ENCODE measurements around the gene NHS. TPM values are rescaled to one million over a fixed set of nuclear protein-coding genes. Genes with fewer than 3 reads are reported as not detected.
"Not testable (repeated sequence)": the region's sequence is repeated elsewhere in the genome, so short reads cannot be mapped to it uniquely, and the experiment has no call there.

The NHS gene
- total and polyA plus RNA-seq, 4 donors = 4.3 to 28.2 (median 13.3) TPM

DNA sequence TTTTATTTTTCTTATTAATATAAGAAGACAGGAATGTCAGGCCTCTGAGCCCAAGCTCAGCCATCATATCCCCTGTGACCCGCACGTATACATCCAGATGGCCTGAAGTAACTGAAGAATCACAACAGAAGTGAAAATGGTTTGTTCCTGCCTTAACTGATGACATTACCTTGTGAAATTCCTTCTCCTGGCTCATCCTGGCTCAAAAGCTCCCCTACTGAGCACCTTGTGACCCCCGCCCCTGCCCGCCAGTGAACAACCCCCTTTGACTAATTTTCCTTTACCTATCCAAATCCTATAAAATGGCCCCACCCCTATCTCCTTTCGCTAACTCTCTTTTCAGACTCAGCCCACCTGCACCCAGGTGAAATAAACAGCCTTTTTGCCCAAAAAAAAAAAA, 71.3 kb downstream of the NHS start:
- H3K4me1 ChIP-seq (ENCODE audit: control insufficient read depth in 1 of 2, insufficient read depth in 2 of 2, low read length in 2 of 2); H3K36me3 ChIP-seq (ENCODE audit: control insufficient read depth in 1 of 2, insufficient read depth in 2 of 2, low read length in 1 of 2); H3K4me3 ChIP-seq (ENCODE audit: low read length in 2 of 2); ATAC-seq (ENCODE audit: low FRiP score); H3K27me3 ChIP-seq (ENCODE audit: control insufficient read depth in 1 of 2, insufficient read depth in 2 of 2, low read length in 1 of 2); H3K27ac ChIP-seq (ENCODE audit: low read depth in 1 of 2, low read length in 2 of 2); intact Hi-C loops (cut with DNase I); H3K9me3 ChIP-seq (ENCODE audit: control insufficient read depth, low read length); DNase-seq: not testable (repeated sequence)
- WGBS, 2 donors = 76 to 98% methylated on average over 5 of the region's 5 CpGs

DNA sequence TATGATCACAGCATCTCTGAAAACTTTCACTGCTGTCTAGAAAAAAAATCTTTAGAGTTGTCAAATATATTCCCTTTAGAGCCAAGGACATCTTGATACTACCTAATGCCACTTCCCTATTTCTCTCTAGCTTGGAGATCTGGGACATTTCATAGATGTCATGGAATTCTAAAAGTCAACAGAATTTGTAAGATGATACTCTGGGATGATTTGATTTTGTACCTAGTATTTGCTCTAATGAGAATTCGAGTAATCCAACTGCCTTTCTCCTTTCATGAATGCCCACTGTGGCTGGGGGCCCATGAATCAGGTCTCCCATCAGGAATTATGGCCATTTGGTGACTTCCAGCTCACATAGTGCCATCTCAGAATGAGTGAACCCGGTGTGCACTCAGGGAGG, 73.2 kb downstream of the NHS start:
- ATAC-seq (ENCODE audit: low FRiP score) = no peak
- Histone ChIP-seq H3K27ac (ENCODE audit: low read depth in 1 of 2, low read length in 2 of 2) (no peak overlapping the region), H3K4me1 (ENCODE audit: control insufficient read depth in 1 of 2, insufficient read depth in 2 of 2, low read length in 2 of 2) (no peaks in the 10 kb centered on the region), H3K4me3 (ENCODE audit: low read length in 2 of 2) (no peak overlapping the region), H3K27me3 (ENCODE audit: control insufficient read depth in 1 of 2, insufficient read depth in 2 of 2, low read length in 1 of 2) (no peaks in the 10 kb centered on the region), H3K36me3 (ENCODE audit: control insufficient read depth in 1 of 2, insufficient read depth in 2 of 2, low read length in 1 of 2) (no peaks in the 10 kb centered on the region), H3K9me3 (ENCODE audit: control insufficient read depth, low read length) (no peaks in the 10 kb centered on the region)
- DNase-seq = no peak
- intact Hi-C loops (cut with DNase I) = no loop called here
- WGBS, 2 donors = 45 to 87% methylated on average over 2 of the region's 2 CpGs

DNA sequence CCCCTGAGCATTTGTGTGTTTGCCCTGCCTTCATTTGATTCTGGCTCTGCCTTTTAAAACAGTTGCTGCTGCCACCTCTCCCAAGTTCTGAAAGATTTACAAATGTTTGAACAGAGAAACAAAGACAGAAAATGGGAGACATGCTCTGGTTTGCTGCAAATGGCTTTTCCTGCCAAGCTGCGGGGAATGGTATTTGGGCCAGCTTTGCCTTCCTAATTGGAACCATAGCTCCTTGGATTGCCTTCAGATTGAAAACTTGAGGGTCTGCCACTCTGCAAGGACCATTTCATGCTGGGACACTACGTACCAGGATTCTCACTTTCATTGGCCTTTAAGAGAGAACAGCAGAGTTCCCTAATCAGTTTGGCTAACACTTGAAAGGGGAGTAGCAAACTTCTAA, 74.9 kb downstream of the NHS start:
- Histone ChIP-seq H3K36me3 (ENCODE audit: control insufficient read depth in 1 of 2, insufficient read depth in 2 of 2, low read length in 1 of 2) (no peaks in the 10 kb centered on the region), H3K4me1 (ENCODE audit: control insufficient read depth in 1 of 2, insufficient read depth in 2 of 2, low read length in 2 of 2) (no peaks in the 10 kb centered on the region), H3K27me3 (ENCODE audit: control insufficient read depth in 1 of 2, insufficient read depth in 2 of 2, low read length in 1 of 2) (no peaks in the 10 kb centered on the region), H3K4me3 (ENCODE audit: low read length in 2 of 2) (no peak overlapping the region), H3K27ac (ENCODE audit: low read depth in 1 of 2, low read length in 2 of 2) (no peak overlapping the region), H3K9me3 (ENCODE audit: control insufficient read depth, low read length) (no peaks in the 10 kb centered on the region)
- intact Hi-C loops (cut with DNase I) = no loop called here
- ATAC-seq (ENCODE audit: low FRiP score) (no peak), DNase-seq (no peak)
- 51 to 62% methylated on average over 2 of the region's 2 CpGs for WGBS, 2 donors

DNA sequence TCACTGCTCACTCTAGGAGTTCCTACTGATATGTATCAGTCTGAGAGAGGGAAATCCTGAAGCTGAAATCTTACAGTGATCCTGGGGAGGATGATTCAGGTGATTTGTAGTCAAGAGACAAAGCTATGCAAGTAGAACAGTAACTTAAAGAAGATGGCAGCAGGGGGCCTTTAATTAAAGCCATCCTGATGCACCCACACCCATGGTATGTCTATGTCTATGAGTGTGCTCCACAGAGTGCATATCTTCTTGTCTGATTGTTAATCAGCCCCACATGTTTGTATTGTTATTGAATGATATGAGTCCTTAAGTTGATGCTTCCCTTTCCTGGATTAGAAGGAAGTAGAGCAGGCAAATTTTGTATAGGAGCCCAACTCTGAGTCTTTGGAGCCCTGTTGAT, 78.8 kb downstream of the NHS start:
- no peaks in the 10 kb centered on the region for H3K27me3 ChIP-seq (ENCODE audit: control insufficient read depth in 1 of 2, insufficient read depth in 2 of 2, low read length in 1 of 2)
- no peak overlapping the region for H3K27ac ChIP-seq (ENCODE audit: low read depth in 1 of 2, low read length in 2 of 2)
- no peak overlapping the region for H3K4me3 ChIP-seq (ENCODE audit: low read length in 2 of 2)
- no peaks in the 10 kb centered on the region for H3K9me3 ChIP-seq (ENCODE audit: control insufficient read depth, low read length)
- no peaks in the 10 kb centered on the region for H3K36me3 ChIP-seq (ENCODE audit: control insufficient read depth in 1 of 2, insufficient read depth in 2 of 2, low read length in 1 of 2)
- ATAC-seq (ENCODE audit: low FRiP score) (no peak), DNase-seq (no peak)
- no peaks in the 10 kb centered on the region for H3K4me1 ChIP-seq (ENCODE audit: control insufficient read depth in 1 of 2, insufficient read depth in 2 of 2, low read length in 2 of 2)
- intact Hi-C loops (cut with DNase I) = no loop called here

DNA sequence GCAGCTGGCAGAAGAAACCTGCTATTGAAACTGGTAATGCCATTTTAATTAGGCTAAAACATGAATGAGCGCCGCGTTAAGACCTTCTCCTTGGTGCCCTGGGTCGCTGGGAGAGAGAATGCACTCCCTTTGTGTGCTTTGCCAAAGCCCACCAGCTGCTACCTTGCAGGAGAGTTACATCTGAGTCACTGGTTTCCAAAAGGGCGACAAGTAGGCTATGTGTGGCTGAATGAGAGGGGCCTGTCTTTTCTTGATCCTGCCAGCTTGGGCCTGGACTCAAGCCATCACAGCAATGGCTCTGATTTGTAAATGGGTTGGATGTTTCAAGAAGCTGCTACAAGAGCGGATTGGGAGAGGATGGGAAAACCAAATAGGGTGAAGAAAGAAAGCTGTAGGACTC, 81.5 kb downstream of the NHS start:
- intact Hi-C loops (cut with DNase I) = no loop called here
- no peaks in the 10 kb centered on the region for H3K27me3 ChIP-seq (ENCODE audit: control insufficient read depth in 1 of 2, insufficient read depth in 2 of 2, low read length in 1 of 2)
- no peak for DNase-seq
- peaks cover 0 to 4% of the 10 kb centered on the region in 2 donors for H3K4me1 ChIP-seq (ENCODE audit: control insufficient read depth in 1 of 2, insufficient read depth in 2 of 2, low read length in 2 of 2)
- no peaks in the 10 kb centered on the region for H3K9me3 ChIP-seq (ENCODE audit: control insufficient read depth, low read length)
- no peak for ATAC-seq (ENCODE audit: low FRiP score)
- H3K36me3 ChIP-seq (ENCODE audit: control insufficient read depth in 1 of 2, insufficient read depth in 2 of 2, low read length in 1 of 2) = no peaks in the 10 kb centered on the region
- no peak overlapping the region for H3K27ac ChIP-seq (ENCODE audit: low read depth in 1 of 2, low read length in 2 of 2)
- H3K4me3 ChIP-seq (ENCODE audit: low read length in 2 of 2) = no peak overlapping the region
- WGBS, 2 donors = 66 to 92% methylated on average over 6 of the region's 6 CpGs

DNA sequence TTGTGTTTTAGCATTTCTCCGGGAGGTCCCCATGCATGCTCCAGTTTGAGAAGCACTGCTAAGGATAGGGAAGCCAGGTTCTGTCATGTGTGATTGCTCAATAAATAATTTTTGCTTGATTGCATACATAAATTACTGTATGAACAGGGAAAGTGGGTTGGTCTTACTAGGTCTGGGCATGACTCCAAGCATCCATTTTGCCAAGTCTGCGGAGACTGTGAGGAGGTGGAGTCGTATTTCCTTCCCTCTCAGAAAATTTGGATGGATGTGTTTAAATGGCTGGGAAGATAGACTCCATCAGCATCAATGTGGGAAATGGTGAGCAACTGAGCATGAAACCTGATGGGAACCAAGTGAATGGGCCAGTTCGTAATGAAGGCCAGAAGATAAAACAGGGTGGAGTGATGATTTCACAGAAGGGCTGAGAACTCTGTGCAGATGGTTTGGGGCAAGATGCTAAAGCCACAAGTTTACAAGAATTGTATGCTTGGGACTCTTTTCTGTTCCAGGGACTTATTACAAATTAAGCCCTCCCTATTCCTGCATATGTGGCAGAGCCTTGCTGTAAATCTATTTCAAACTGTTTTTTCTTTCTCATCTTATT, 84.1 kb downstream of the NHS start:
- DNase-seq (peak in 1 of 2 donors; percentile 70), ATAC-seq (ENCODE audit: low FRiP score) (peak; percentile 65)
- Histone ChIP-seq H3K9me3 (ENCODE audit: control insufficient read depth, low read length) (no peaks in the 10 kb centered on the region), H3K4me1 (ENCODE audit: control insufficient read depth in 1 of 2, insufficient read depth in 2 of 2, low read length in 2 of 2) (peaks cover 0 to 4% of the 10 kb centered on the region in 2 donors), H3K27ac (ENCODE audit: low read depth in 1 of 2, low read length in 2 of 2) (no peak overlapping the region), H3K36me3 (ENCODE audit: control insufficient read depth in 1 of 2, insufficient read depth in 2 of 2, low read length in 1 of 2) (no peaks in the 10 kb centered on the region), H3K4me3 (ENCODE audit: low read length in 2 of 2) (no peak overlapping the region), H3K27me3 (ENCODE audit: control insufficient read depth in 1 of 2, insufficient read depth in 2 of 2, low read length in 1 of 2) (no peaks in the 10 kb centered on the region)
- intact Hi-C loops (cut with DNase I) = no loop called here
- 13 to 32% methylated on average over 4 of the region's 4 CpGs for WGBS, 2 donors

DNA sequence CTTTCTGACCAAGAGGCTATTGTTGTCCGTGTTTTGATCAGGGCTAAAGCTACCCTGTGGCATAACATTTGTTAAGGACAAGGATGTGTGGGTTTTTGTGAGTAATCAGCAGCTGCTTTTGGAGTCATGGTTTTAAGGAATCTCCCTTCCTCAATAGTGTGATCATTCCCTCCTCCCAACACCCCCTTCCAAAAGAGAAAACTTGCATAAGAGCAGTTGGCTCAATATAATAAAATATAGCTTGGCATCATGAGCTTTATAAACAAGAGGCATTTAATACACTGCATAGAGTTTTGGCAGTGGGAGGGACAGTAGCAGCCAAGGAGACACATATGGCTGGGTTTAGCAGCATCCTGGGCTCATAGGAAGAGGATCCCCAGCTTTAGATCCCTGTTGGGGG, 84.7 kb downstream of the NHS start:
- no peak overlapping the region for H3K27ac ChIP-seq (ENCODE audit: low read depth in 1 of 2, low read length in 2 of 2)
- no peaks in the 10 kb centered on the region for H3K27me3 ChIP-seq (ENCODE audit: control insufficient read depth in 1 of 2, insufficient read depth in 2 of 2, low read length in 1 of 2)
- H3K4me1 ChIP-seq (ENCODE audit: control insufficient read depth in 1 of 2, insufficient read depth in 2 of 2, low read length in 2 of 2) = peaks cover 0 to 4% of the 10 kb centered on the region in 2 donors
- no peak for DNase-seq
- no peaks in the 10 kb centered on the region for H3K9me3 ChIP-seq (ENCODE audit: control insufficient read depth, low read length)
- H3K36me3 ChIP-seq (ENCODE audit: control insufficient read depth in 1 of 2, insufficient read depth in 2 of 2, low read length in 1 of 2) = no peaks in the 10 kb centered on the region
- intact Hi-C loops (cut with DNase I) = no loop called here
- WGBS, 2 donors = 55 to 68% methylated on average over 1 of the region's 1 CpG
- ATAC-seq (ENCODE audit: low FRiP score) = no peak
- H3K4me3 ChIP-seq (ENCODE audit: low read length in 2 of 2) = no peak overlapping the region

DNA sequence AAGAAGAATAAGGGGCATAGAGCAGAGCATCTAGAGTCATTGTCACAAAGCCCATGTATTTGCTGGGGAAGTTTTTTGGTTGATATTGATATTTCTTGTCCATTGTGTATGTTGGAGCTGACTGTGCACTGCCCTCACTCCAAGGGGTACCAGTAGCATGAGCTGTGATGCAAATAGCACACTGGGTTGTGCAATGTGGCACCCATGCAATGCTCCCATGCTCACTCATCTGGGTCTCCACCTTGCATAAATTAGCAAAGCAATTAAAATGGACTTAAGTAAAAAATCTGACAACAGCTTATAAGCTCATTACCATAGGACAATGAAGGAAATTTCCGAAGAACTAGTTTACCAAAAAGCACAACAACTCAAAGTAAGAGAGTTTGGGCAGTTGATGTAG, 87.9 kb downstream of the NHS start:
- intact Hi-C loops (cut with DNase I) = no loop called here
- peaks cover 0 to 4% of the 10 kb centered on the region in 2 donors for H3K4me1 ChIP-seq (ENCODE audit: control insufficient read depth in 1 of 2, insufficient read depth in 2 of 2, low read length in 2 of 2)
- H3K9me3 ChIP-seq (ENCODE audit: control insufficient read depth, low read length) = no peaks in the 10 kb centered on the region

DNA sequence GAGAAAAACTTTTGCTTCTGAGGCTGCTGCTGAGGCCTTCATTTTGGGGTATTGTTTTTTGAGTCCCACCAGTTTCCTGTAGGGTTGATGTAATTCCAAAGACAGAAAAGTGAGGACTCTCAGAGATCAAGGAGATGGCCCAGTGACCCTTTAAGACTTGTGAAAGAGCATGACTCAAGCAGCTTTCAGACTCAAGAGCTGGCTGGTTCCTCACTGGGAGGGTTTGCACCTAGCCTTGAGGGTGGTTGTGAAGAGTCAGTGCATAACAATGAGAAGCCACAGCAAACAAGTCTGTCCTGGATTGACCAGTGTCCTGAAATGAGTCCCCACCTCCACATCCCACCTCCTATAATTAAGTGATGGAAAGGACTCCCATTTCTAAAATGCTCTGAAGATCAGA, 89.2 kb downstream of the NHS start:
- H3K4me3 ChIP-seq (ENCODE audit: low read length in 2 of 2) = no peak overlapping the region
- DNase-seq = no peak
- H3K9me3 ChIP-seq (ENCODE audit: control insufficient read depth, low read length) = no peaks in the 10 kb centered on the region
- no peak overlapping the region for H3K27ac ChIP-seq (ENCODE audit: low read depth in 1 of 2, low read length in 2 of 2)
- H3K27me3 ChIP-seq (ENCODE audit: control insufficient read depth in 1 of 2, insufficient read depth in 2 of 2, low read length in 1 of 2) = no peaks in the 10 kb centered on the region
- H3K36me3 ChIP-seq (ENCODE audit: control insufficient read depth in 1 of 2, insufficient read depth in 2 of 2, low read length in 1 of 2) = no peaks in the 10 kb centered on the region
- intact Hi-C loops (cut with DNase I) = no loop called here
- peaks cover 0 to 2% of the 10 kb centered on the region in 2 donors for H3K4me1 ChIP-seq (ENCODE audit: control insufficient read depth in 1 of 2, insufficient read depth in 2 of 2, low read length in 2 of 2)
- no peak for ATAC-seq (ENCODE audit: low FRiP score)

More for the DNA sequence above, 87.9 kb downstream of the NHS start:
- ATAC-seq (ENCODE audit: low FRiP score) (no peak), DNase-seq (no peak)
- 88 to 99% methylated on average over 1 of the region's 1 CpG for WGBS, 2 donors
- H3K27ac ChIP-seq (ENCODE audit: low read depth in 1 of 2, low read length in 2 of 2) = no peak overlapping the region
- no peak overlapping the region for H3K4me3 ChIP-seq (ENCODE audit: low read length in 2 of 2)
- H3K27me3 ChIP-seq (ENCODE audit: control insufficient read depth in 1 of 2, insufficient read depth in 2 of 2, low read length in 1 of 2) = no peaks in the 10 kb centered on the region
- H3K36me3 ChIP-seq (ENCODE audit: control insufficient read depth in 1 of 2, insufficient read depth in 2 of 2, low read length in 1 of 2) = no peaks in the 10 kb centered on the region

Measured in aorta (tissue), 5 donors.